ENCODE results near the gene DNAJC12.
"Not testable (repeated sequence)": the region's sequence is repeated elsewhere in the genome, so short reads cannot be mapped to it uniquely, and the experiment has no call there.

Gene DNAJC12

DNA sequence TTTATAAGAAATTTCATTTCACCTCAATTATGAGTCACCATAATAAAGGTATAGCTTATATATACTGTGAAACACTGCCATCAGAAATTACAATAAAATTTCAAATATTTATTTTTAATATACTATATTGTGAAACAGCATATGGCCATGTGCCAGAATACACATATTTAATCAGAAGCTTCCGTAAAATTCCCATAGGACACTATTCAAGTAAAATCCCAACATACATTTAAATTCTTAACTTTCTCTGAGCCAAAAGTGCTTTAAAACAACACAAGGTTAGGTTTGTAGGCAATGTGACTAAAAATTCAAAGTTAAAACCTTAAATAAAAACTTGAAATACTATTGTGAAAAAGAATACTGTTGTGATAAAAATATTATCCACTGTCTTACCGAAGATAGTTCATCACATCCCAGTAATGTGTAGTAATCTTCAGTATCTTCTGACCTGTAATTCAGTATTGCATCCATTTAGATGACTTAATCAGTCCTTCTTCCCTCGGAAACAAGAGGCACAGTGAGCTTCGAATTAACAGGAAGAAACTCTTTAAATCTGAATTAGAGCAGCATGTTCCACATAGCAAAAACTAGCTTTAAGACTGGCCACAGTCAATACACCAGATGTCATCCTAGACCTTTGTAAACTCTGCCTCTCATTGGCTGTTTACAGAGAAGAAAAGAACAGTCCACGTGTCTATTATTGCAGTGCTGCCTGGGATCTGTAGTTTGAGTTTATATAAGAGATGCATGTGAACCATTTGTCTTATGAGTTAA, at the start of gene DNAJC12:
Gene DNAJC12, minus strand, starts transcription at position 648 of the 774 bp plus-strand sequence. Its CDS starts 177 bp downstream, at position 471.
- DNase-seq (ENCODE audit: low spot score), result peak; percentile 39

DNA sequence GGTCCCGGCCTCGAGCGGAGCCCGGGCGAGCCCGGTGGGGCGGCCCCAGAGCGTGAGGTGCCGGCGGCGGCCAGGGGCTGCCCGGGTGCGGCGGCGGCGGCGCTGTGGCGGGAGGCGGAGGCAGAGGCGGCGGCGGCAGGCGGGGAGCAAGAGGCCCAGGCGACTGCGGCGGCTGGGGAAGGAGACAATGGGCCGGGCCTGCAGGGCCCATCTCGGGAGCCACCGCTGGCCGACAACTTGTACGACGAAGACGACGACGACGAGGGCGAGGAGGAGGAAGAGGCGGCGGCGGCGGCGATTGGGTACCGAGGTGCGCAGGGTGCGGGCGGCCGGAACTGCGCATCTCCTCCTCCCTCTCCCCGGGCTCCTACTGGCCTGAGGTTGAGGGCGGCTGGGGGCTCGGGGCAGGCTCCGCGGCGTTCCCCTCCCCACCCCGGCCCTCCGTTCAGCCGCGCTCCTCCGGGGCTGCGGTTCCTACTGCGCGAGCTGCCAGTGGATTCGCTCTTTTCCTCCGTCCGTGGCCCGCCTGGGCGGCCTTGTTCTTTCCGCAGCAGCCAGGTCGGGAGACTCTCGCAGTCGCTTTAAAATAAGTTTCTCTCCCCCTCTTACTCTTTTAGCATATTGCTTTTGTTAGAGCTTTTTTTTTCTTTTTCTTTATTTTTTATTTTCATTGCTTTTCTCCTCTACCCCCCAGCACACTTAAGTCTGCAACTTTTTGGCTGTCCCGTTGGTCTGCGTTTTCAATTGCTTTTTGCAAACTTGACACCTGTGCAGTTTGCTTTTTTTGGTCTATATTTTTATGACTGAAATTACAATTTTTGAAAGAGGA, 47.1 kb upstream of the DNAJC12 start:
- peak; percentile 80 for DNase-seq (ENCODE audit: low spot score)

DNA sequence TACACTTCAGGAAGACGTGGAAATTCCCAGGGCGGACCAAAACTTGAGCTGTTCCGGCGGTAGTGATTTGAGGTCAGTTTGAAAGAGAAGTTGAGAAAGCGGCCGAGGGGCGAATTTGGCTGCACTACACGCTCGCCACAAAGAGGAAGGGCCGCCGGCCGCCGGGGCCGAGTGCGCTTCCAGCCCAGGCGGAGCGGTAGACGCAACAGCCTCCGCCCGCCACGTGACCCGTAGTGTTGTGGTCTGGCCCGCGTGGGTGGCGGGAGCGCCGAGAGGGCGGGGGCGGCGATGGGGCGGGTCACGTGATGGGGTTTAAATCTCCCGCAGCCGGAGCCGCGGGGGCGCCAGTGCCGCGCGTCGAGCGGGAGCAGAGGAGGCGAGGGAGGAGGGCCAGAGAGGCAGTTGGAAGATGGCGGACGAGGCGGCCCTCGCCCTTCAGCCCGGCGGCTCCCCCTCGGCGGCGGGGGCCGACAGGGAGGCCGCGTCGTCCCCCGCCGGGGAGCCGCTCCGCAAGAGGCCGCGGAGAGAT, 46.4 kb upstream of the DNAJC12 start, which contains the start of gene SIRT1:
Gene SIRT1, plus strand, starts transcription at position 344 of the 529 bp plus-strand sequence. Its CDS starts 66 bp downstream, at position 410.
- peak; percentile 98 for DNase-seq (ENCODE audit: low spot score)

DNA sequence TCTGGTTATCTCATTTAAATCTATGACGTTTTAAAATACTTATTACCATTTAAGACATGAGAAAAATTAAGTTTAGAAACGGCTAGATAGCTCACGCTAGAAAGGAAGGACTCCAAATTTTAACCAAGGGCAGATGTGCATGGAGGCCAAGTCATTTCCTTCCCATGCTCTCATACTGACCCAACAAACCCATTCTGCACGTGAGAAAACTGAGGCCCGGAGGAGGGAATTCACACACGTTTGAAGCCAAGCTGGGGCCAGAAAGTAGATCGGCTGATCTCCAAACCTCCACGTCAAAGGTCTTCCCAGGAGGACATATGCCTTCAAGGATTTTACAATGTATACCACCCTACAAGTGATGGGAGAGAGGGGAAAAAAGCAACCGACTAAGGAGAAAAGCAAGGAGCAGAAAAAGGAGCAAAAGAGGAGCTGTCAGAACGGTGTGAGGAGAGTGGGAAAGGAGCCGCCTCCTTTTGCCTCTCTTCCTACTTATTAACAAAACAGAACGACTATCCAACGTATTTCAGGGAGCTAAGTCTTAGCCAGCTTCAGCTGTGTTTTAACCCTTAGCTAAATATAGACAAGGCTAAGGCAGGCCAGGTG, 45.8 kb upstream of the DNAJC12 start:
- DNase-seq (ENCODE audit: low spot score), result peak; percentile 29

DNA sequence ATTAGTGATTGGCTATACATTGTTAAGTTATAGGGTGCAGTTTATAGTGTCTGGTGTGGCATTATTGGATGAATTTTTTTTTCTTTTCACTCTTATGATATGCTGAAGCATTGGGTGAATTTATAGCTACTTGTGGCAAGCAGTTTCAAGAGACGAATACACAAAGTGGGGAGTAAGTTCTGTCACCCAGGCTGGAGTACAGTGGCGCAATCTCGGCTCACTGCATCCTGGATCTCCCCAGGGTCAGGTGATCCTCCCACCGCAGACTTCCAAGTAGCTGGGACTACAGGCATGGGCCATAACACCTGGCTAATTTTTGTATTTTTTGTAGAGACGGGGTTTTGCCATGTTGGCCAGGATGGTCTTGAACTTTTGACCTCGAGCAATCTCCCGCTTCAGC, 40.1 kb upstream of the DNAJC12 start:
- DNase-seq (ENCODE audit: low spot score), result no peak

DNA sequence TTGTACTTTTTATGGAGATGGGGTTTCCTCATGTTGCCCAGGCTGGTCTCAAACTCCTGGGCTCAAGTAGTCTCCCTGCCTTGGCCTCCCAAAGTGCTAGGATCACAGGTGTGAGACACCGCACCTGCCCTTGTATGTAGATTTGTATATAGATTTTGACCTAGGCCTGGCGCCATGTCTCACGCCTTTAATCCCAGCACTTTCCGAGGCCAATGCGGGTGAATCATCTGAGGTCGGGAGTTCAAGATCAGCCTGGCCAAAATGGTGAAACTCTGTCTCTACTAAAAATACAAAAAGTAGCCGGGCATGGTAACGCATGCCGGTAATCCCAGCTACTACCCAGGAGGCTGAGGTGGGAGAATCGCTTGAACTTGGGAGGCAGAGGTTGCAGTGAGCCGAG, 39.4 kb upstream of the DNAJC12 start:
- DNase-seq (ENCODE audit: low spot score), result not testable (repeated sequence)

DNA sequence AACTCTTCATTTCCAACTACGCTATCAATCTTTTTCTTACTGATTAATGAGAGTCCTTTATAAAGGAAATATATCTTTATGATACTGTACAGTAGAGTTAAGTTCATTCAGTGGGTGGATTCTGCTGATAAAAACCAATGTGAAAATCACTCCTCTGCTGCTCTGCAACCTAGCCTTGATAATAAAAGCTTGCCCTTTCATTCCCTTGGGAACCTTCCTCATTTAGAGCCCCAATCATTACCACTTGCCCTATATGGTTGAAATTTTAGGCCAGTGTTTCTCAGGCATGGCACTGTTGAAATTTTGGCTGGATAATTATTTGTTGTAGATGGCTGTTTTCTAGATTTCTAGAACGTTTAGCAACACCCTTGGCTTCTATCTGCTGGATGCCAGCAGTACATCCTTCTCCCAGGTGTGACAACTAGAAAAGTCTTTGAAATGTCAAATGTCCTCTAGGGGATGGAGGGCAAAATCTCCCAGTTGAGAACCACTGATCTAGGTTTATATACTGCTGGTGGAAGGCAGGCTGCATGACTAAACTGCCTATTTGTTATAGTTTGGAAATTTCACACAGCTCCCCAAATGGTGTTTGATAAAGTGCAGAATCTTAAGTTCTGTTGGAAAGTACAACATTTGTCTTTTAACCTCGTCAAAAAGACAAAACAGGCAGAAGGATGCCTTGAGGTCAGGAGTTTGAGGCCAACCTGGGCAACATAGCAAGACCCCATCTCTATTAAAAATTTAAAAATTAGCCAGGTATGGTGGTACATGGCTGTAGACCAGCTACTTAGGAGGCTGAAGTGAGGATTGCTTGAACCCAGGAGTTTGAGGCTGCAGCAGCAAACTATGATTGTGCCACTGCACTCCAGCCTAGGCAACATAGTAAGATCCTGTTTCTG, 37.6 kb upstream of the DNAJC12 start:
- DNase-seq (ENCODE audit: low spot score), result no peak

DNA sequence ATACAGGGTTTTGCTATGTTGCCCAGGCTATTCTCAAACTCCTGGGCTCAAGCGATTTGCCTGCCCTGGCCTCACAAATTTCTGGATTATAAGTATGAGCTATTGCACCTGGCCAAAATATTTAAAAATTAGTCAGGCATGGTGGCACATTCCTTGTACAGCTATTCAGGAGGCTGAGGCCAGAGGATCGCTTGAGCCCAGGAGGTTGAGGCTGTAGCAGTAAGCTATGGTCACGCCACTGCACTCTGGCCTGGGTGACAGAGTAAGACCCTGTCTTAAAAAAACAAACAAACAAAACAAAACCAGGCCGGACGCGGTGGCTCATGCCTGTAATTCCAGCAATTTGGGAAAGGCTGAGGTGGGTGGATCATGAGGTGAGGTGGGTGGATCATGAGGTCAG, 32.0 kb upstream of the DNAJC12 start:
- no peak for DNase-seq (ENCODE audit: low spot score)

DNA sequence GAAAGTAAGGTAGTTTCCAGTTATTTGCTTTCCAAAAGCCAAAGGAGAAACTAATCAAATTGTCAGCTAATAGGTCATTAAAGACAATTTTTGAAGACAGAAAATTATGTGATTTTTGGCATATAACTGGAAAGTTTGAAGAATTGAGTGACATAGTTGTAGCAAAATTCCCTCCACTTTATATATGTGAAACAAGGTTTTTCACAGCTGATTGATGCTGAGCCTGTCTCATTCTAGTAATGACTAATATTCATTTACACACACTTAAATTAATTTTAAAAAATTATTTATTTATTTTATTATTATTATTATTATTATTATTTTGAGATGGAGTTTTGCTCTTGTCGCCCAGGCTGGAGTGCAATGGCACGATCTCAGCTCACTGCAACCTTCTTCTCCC, 30.1 kb upstream of the DNAJC12 start:
- DNase-seq (ENCODE audit: low spot score), result no peak

DNA sequence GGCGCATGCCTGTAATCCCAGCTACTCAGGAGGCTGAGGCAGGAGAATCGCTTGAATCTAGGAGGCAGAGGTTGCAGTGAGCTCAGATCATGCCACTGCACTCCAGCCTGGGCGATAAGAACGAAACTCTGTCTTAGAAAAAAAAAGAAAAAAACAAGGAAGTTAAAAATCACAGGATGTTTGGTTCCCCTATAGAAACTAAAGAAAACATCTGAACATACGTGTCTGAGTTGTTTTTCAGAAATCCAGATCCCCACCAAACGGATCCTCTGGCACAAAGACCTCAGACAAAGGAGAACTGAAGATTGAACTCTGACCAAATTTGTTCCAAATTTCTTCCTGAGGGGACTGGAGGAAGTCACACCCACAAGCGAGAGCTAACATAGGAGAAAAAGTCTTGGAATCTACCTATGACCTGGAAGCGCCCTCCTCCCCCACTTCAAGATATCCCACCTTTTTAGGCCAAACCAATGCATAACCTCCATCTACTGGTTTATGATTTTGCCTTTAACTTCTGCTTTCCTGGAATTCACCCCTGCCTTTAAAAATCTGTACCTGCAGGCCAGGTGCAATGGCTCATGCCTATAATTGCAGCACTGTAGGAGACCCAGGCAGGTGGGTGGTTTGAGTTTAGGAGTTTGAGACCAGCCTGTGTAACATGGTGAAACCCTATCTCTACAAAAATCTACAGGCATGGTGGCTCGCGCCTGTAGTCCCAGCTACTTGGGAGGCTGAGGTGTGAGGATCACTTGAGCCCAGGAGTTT, 26.8 kb upstream of the DNAJC12 start:
- DNase-seq (ENCODE audit: low spot score), result no peak

DNA sequence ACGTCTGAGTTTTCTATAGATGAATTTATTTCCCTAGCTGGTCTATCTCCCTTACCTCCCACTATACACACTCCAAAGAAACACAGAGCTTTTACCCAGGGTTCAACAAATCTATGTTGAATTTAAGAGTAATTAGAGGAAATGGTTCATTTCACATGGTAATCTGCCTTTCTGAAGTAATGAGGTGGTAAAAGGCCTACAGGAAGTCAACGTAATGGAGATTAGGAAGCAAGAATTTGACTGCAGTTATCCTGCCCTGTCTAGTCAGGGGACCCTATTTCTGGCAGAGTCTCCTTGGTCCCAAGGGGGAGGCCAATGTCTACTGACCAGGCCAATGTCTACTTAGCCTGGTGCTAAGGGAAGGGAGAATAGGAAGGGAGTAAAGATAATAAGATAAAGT, 25.1 kb upstream of the DNAJC12 start:
- no peak for DNase-seq (ENCODE audit: low spot score)

DNA sequence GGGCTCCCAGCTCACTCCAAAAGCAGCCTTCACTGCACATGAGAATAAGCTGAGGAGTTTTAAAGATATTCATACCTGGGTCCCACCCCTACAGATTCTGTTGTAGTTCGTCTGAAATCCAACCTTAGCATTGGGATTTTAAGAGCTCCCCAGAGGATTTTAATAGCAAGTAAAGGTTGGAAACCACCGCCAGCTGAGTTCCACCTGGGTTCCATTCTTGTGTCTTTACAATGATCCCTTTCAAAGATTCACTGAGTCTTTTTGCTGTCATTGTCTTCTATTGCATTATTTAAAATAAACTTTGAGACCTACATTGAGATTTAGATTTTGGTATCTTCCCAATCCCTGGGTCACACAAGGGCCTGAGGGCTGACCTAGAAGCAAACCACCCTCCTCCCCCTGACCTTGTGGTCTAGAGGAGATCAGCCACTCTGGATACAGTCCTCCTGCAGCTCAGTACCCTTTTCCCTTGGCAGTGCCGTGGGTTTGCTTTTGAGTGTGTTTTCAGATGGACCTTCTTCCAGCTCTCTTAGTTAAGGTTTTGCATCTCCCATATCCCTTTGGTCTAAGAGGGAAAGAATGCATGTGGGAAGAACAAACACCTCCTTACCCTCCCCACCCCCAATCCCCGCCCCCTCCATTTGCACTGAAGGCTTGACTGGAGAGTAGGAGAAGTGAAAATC, 23.9 kb upstream of the DNAJC12 start:
- DNase-seq (ENCODE audit: low spot score), result no peak

DNA sequence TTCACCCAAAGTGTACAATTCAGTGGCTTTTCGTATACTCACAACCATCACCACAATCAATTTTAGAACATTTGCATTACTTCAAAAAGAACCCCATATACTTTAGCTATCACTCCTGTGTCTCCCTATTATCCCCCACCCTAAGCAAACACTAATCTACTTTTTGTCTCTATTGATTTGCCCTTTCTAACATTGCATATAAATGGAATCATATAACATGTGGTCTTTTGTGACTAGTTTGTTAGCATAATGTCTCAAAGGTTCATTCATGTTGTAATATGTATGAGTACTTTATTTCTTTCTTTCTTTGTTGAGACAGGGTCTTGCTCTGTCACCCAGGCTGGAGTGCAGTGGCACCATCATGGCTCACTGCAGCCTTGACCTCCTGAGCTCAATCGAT, 21.0 kb upstream of the DNAJC12 start:
- no peak for DNase-seq (ENCODE audit: low spot score)

DNA sequence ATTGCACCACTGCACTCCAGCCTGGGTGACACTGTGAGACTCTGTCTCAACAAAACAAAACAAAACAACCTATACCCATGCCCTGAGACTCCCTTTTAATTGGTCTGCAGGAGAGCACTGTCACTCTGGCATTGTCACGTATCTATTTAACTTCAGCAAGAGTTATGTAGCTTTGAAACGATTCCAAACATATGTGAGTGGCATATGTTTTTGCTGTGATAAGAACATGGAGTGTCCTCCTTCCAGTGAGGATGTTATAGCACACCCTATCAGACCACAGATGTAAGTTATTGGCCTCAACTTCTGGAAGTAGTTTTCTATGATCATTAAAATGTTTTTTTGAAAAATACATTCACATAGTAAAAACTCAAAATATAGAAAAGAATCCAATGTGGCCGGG, 15.5 kb upstream of the DNAJC12 start:
- no peak for DNase-seq (ENCODE audit: low spot score)

DNA sequence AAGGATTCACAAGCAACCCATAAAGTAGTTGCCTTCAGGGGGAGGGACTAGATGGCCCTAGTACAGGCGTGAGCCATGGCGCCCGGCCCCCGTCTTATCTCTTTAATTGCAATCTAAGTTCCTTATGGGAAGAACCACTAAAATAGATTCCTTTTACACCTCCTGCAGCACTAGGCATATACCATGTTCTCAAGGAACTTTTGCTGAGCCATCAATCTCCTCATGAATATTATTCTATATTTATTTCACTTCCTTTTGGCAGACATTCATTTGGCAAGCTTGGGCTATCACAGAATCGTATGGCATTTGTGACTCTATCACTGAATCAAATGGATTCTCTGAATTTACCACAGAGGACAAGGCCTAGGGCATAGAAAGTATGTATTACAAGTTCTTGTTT, 14.8 kb upstream of the DNAJC12 start:
- no peak for DNase-seq (ENCODE audit: low spot score)

DNA sequence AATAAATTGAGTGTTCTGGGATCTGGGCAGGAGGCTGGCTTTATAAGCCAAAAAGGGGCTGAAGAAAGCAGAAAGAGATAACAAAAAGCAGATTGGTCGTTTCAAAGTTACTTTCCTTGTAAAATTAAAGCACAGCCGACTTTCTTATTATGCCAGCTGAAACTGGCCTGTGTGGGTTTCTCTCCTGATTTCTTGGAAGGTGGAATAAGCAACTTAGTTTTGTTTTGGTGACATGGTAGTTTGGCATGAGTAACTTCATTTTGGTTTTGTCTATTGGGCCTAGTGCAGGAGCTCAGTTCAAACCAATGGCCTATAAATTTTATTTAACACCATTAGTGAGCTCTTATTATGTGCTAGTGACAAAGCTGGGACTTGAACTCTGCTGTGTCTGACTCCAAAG, 13.2 kb upstream of the DNAJC12 start:
- no peak for DNase-seq (ENCODE audit: low spot score)

DNA sequence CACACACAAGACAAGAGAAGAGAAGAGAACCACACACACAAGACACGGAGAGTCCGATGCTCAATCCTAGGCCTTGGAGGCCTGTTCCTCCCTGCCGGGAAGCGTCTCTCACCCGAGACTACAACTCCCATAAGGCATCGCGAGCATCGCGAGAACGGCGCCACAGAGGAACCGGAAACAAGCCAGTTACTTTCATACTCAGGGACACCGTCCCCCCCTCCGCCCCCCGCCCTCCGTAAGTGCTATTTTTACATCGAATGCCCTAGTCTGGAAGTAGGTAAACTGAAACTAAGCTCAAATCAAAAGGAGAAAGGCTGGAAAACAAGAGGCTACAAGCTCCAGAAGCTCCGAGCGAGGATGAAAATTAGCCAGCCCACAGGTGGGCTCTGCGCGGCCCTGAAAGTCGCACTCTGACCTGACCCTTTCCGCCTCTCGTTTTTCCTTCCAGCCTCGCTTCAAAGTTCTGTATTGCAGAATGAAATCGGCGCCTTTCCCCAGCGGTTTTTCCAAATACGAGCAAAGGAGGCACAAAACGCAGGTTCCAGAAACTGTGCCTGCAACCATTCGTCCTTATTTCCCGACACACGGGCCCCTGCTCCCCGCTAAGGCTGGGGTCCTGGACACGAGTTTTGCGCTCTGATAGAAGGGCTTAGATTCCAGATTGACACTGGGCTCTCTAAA, 11.5 kb upstream of the DNAJC12 start:
- peak; percentile 95 for DNase-seq (ENCODE audit: low spot score)

DNA sequence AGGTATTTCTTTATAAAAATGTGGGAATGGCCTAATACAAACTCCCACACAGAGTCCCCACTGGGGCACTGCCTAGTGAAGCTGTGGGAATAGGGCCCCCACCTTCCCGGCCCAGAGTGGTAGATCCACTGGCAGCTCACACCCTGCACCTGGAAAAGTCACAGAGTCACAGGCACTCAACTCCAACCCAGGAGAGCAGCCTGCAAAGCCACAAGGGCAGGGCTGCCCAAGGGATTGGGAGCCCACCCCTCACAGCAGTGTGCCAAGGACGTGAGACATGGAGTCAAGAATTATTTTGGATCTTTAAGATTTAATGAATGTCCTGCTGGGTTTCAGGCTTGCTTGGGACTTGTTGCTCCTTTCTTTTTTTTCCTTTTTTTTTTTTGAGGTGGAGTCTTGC, 5.3 kb upstream of the DNAJC12 start:
- no peak for DNase-seq (ENCODE audit: low spot score)

DNA sequence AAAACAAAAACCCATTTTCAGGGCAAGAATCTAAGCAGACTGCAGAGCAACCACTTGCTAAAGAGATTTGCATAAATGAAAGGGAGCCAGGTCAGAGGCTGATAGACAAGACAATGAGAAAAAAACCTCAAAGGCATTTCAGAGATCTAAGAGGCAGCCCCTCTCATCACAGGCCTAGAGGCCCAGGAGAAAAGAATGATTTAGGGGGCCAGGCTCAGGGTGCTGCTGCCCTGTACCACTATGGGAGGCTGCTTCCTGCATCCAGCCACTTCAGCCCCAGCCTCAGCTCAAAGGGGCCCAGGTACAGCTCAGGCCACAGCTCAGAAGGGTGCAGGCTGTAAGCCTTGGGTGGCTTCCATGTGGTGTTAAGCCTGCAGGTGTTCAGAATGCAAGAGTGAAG, 3.7 kb upstream of the DNAJC12 start:
- no peak for DNase-seq (ENCODE audit: low spot score)

DNA sequence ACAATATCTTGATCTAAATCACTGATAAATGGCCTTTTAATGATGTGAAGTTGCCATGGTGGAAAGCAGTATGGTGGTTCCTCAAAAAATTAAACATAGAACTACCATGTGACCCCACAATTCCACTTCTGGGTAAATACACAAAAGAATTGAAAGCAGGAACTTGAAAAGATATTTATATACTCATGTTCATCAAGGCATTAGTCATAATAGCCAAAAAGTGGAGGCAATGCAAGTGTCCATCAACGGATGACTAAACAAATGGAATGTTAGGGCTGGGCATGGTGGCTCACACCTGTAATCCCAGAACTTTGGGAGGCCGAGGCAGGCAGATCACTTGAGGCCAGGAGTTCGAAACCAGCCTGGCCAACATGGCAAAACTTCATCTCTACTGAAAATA, 2.0 kb upstream of the DNAJC12 start:
- no peak for DNase-seq (ENCODE audit: low spot score)

Measured in AG20443 (cell line).